SK-N-SH (cell line): ENCODE data around the gene AFAP1L2. TPM values are rescaled to one million over a fixed set of nuclear protein-coding genes. Genes with fewer than 3 reads are reported as not detected.

Source experiments
- CTCF ChIA-PET: fragments of 300-600, 350-600 bp; formaldehyde crosslinking; extraction: SDS; loops from one replicate; lab custom pipeline; 2021; lab: Yijun Ruan, JAX
- POLR2A ChIA-PET: fragments of 350-600 bp; sonication (Branson Sonifier 250); formaldehyde crosslinking; extraction: SDS; loops from one replicate; lab custom pipeline; 2020; ENCODE audit warnings: antibody characterized with exemption, inconsistent platforms; lab: Yijun Ruan, JAX
- DNase-seq: peaks from one replicate; pipeline ENCODE4 v3.0.0; 2012
- H2AFZ ChIP-seq: fragments of 200-600 bp; sonication (generic); 2 replicates; pipeline ENCODE4 v1.8.1; 2016; ENCODE audit warnings: antibody characterized with exemption, mild to moderate bottlenecking, low read depth
- H3F3A ChIP-seq: fragments of 200-600 bp; sonication (generic); replicated peaks from 2 replicates; pipeline ENCODE3; 2016; ENCODE audit warnings: antibody characterized with exemption, mild to moderate bottlenecking; ENCODE audit not compliant: insufficient read depth
- H3K27ac ChIP-seq, 2 experiments: fragments of 200-500 bp in 1 of 2; fragments of 200-600 bp in 1 of 2; sonication (Bioruptor generic) in 1 of 2; sonication (generic), shearing (Covaris generic) in 1 of 2; 2 replicates each; pipeline versions ENCODE4 v1.5.1 to v1.6.1; 2014 to 2016; ENCODE audit warnings: low read depth in 2 of 2, inconsistent platforms in 1 of 2, low read length in 1 of 2, mild to moderate bottlenecking in 1 of 2, mixed read lengths in 1 of 2
- H3K27me3 ChIP-seq: fragments of 200-600 bp; sonication (generic), shearing (Covaris generic); 2 replicates; pipeline ENCODE4 v1.6.1; 2016; ENCODE audit warnings: mixed run types; ENCODE audit not compliant: insufficient read depth
- H3K36me3 ChIP-seq, 2 experiments: fragments of 200-500 bp in 1 of 2; fragments of 200-600 bp in 1 of 2; sonication (Bioruptor generic) in 1 of 2; sonication (generic) in 1 of 2; replicated peaks in 1 of 2; 2 replicates each; pipeline versions ENCODE3 to v1.5.1; 2014 to 2016; ENCODE audit warnings: low read length in 1 of 2, mild to moderate bottlenecking in 1 of 2; ENCODE audit not compliant: insufficient read depth in 2 of 2, control insufficient read depth in 1 of 2
- H3K4me1 ChIP-seq, 2 experiments: fragments of 200-500 bp in 1 of 2; fragments of 200-600 bp in 1 of 2; sonication (Bioruptor generic) in 1 of 2; sonication (generic), shearing (Covaris generic) in 1 of 2; 2 replicates each; pipeline versions ENCODE4 v1.5.1 to v1.6.1; 2014 to 2016; ENCODE audit warnings: low read depth in 1 of 2, low read length in 1 of 2, mixed run types in 1 of 2; ENCODE audit not compliant: insufficient read depth in 2 of 2, control insufficient read depth in 1 of 2
- H3K4me2 ChIP-seq: fragments of 200-600 bp; sonication (generic), shearing (Covaris generic); 2 replicates; pipeline ENCODE4 v1.6.1; 2017; ENCODE audit warnings: mixed run types
- H3K4me3 ChIP-seq, 2 experiments: fragments of 200-500 bp in 1 of 2; fragments of 200-600 bp in 1 of 2; sonication (Bioruptor generic) in 1 of 2; sonication (generic), shearing (Covaris generic) in 1 of 2; 2 replicates each; pipeline versions ENCODE4 v1.5.1 to v1.8.1; 2014 to 2016; ENCODE audit warnings: low read depth in 2 of 2, inconsistent platforms in 1 of 2, low read length in 1 of 2, mild to moderate bottlenecking in 1 of 2, mixed read lengths in 1 of 2, moderate library complexity in 1 of 2
- H3K79me2 ChIP-seq: fragments of 200-600 bp; sonication (generic); 2 replicates; pipeline ENCODE4 v1.8.1; 2017; ENCODE audit warnings: mild to moderate bottlenecking; ENCODE audit not compliant: insufficient read depth
- H3K9ac ChIP-seq: fragments of 200-600 bp; sonication (generic); 2 replicates; pipeline ENCODE4 v1.6.1; 2017; ENCODE audit warnings: mixed run types
- H3K9me2 ChIP-seq: fragments of 200-600 bp; sonication (generic); 2 replicates; pipeline ENCODE4 v1.6.1; 2017; ENCODE audit warnings: mixed run types
- H3K9me3 ChIP-seq: fragments of 200-600 bp; sonication (generic); 2 replicates; pipeline ENCODE4 v1.6.1; 2017; ENCODE audit warnings: mixed run types, mild to moderate bottlenecking, moderate library complexity
- H4K20me1 ChIP-seq: fragments of 200-600 bp; sonication (generic); 2 replicates; pipeline ENCODE4 v1.6.1; 2017; ENCODE audit warnings: mild to moderate bottlenecking, mixed run types; ENCODE audit not compliant: insufficient read depth
- EZH2phosphoT487 ChIP-seq: fragments of 200-600 bp; sonication (generic); IDR thresholded peaks from 2 replicates; pipeline ENCODE4 v1.6.1; 2017; ENCODE audit warnings: low read depth, mixed run types, mild to moderate bottlenecking, antibody characterized with exemption, moderate library complexity, borderline replicate concordance
- FOXJ3 ChIP-seq: sonication (generic); formaldehyde crosslinking; IDR thresholded peaks from 2 replicates; pipeline ENCODE4 v1.5.1; 2020; ENCODE audit warnings: mild to moderate bottlenecking, missing genetic modification reagents
- IRF3 ChIP-seq: fragments of 150-350 bp; IDR thresholded peaks from 2 replicates; pipeline ENCODE4 v1.6.1; 2016; ENCODE audit warnings: mild to moderate bottlenecking, low read depth, low read length
- MAX ChIP-seq: IDR thresholded peaks from 2 replicates; pipeline ENCODE4 v1.4.0; 2012; ENCODE audit warnings: low read depth
- NRF1 ChIP-seq: IDR thresholded peaks from 2 replicates; pipeline ENCODE4 v1.6.1; 2012; ENCODE audit warnings: low read depth, mild to moderate bottlenecking, low read length
- PBX3 ChIP-seq: IDR thresholded peaks from 2 replicates; pipeline ENCODE4; 2012
- RXRA ChIP-seq: IDR thresholded peaks from 2 replicates; pipeline ENCODE4 v1.4.0; 2012; ENCODE audit warnings: low read depth, mild to moderate bottlenecking, borderline replicate concordance
- TCF12 ChIP-seq: IDR thresholded peaks from 2 replicates; pipeline ENCODE4 v1.4.0; 2012
- WGBS: methylation state at CpG from one replicate; pipeline ENCODE4 v1.1.6; 2017; ENCODE audit warnings: low lambda C conversion rate; 5-methylcytosine and 5-hydroxymethylcytosine counted together
- polyA plus RNA-seq, 3 experiments: library from polyadenylated mRNA; depleted of rRNA; stranded (reverse); fragments of >200 nt; gene quantifications; 2 replicates each; pipeline ENCODE4 v1.2.3, GENCODE V29; 2012
- TF ChIP-seq, protein P1 (sequence below): fragments of 200-600 bp; sonication (generic); IDR thresholded peaks from 2 replicates; pipeline ENCODE4 v1.6.1; 2017; ENCODE audit warnings: antibody characterized with exemption, mild to moderate bottlenecking, moderate library complexity
- TF ChIP-seq, protein P2 (sequence below): IDR thresholded peaks from 2 replicates; pipeline ENCODE4 v1.4.0; 2012; ENCODE audit warnings: low read depth, borderline replicate concordance

AFAP1L2 gene
- polyA plus RNA-seq, 1 of the 3 experiments (the other 2 are of a cell fraction): 0.54 TPM

DNA sequence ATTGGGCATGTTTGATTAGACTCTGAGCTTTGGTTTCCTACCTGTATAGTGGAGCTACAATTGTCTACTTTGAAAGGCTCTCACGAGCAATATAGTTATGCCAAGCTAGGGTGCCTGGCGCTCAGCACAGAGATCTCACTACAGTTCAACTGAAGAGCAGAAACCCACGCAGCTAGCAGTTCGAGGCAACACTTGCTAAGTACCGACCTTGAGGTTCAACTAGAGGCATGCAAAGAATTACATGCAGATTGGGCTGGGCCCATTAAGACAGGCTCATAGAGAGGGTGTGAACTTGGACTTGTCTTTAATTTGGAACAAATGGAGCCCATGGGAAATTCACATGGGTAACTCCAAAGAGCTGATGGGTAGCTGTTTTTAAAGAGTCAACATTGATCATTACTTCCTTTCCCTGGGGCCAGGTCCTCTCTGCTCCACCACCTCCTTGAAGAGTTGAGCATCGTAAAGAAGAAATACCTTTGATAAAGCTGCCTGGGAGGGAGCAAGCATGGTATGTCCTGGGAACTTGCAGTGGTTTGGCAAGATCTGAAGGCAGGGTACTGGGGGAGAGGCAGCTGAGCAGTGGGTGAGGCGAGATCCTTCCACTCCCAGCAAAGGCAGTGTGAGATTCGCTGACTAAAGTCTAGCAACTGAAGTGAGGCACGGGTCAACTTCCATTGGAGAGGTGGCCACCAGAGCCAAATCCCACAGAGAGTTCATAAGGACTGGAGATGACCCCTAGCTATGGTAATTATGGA, 25.5 kb upstream of the AFAP1L2 start:
- WGBS: 85% methylated on average over 9 of the region's 9 CpGs
- no peak overlapping the region for H3K4me2 ChIP-seq
- CTCF ChIA-PET: interaction anchor here (0.8 to 2.3 kb wide), 7 partner anchors 11 to 357 kb away, joined by 3 to 10 read pairs (median 4); no protein-coding TSS in a partner anchor
- no peak for TF ChIP-seq TCF12
- TF ChIP-seq MAX: no peak
- no peak for TF ChIP-seq IRF3
- TF ChIP-seq EZH2phosphoT487: no peak
- TF ChIP-seq, protein P1, sequence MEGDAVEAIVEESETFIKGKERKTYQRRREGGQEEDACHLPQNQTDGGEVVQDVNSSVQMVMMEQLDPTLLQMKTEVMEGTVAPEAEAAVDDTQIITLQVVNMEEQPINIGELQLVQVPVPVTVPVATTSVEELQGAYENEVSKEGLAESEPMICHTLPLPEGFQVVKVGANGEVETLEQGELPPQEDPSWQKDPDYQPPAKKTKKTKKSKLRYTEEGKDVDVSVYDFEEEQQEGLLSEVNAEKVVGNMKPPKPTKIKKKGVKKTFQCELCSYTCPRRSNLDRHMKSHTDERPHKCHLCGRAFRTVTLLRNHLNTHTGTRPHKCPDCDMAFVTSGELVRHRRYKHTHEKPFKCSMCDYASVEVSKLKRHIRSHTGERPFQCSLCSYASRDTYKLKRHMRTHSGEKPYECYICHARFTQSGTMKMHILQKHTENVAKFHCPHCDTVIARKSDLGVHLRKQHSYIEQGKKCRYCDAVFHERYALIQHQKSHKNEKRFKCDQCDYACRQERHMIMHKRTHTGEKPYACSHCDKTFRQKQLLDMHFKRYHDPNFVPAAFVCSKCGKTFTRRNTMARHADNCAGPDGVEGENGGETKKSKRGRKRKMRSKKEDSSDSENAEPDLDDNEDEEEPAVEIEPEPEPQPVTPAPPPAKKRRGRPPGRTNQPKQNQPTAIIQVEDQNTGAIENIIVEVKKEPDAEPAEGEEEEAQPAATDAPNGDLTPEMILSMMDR: no peak
- no peak for TF ChIP-seq PBX3
- TF ChIP-seq NRF1: no peak
- TF ChIP-seq FOXJ3 (CRISPR knock-in tag): no peak
- TF ChIP-seq, protein P2, sequence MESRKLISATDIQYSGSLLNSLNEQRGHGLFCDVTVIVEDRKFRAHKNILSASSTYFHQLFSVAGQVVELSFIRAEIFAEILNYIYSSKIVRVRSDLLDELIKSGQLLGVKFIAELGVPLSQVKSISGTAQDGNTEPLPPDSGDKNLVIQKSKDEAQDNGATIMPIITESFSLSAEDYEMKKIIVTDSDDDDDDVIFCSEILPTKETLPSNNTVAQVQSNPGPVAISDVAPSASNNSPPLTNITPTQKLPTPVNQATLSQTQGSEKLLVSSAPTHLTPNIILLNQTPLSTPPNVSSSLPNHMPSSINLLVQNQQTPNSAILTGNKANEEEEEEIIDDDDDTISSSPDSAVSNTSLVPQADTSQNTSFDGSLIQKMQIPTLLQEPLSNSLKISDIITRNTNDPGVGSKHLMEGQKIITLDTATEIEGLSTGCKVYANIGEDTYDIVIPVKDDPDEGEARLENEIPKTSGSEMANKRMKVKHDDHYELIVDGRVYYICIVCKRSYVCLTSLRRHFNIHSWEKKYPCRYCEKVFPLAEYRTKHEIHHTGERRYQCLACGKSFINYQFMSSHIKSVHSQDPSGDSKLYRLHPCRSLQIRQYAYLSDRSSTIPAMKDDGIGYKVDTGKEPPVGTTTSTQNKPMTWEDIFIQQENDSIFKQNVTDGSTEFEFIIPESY: no peak
- TF ChIP-seq RXRA: no peak
- H3K9me2 ChIP-seq: no peaks in the 10 kb centered on the region
- H3K4me3 ChIP-seq: no peak overlapping the region
- no peak overlapping the region for H3K9ac ChIP-seq
- H3K36me3 ChIP-seq: peaks cover 2 to 9% of the 10 kb centered on the region in 2 experiments
- no peak overlapping the region for H2AFZ ChIP-seq
- no peaks in the 10 kb centered on the region for H4K20me1 ChIP-seq
- POLR2A ChIA-PET: no interaction called here
- H3F3A ChIP-seq: no peaks in the 10 kb centered on the region
- no peak for DNase-seq
- H3K4me1 ChIP-seq: peaks cover 0 to 4% of the 10 kb centered on the region in 2 experiments; a peak in 1 of 4 replicates
- no peaks in the 10 kb centered on the region for H3K79me2 ChIP-seq
- H3K27me3 ChIP-seq: 0 out of 2 replicates have a peak, but pooled peaks cover 4% of the 10 kb centered on the region
- H3K27ac ChIP-seq: no peak overlapping the region
- H3K9me3 ChIP-seq: no peaks in the 10 kb centered on the region
